NT2/D1 (cell line): ENCODE measurements around the gene SLC19A2.

Source experiments
- SUZ12 ChIP-seq: IDR thresholded peaks from 2 replicates; pipeline ENCODE4 v1.6.1; 2011; ENCODE audit not compliant: insufficient read length, insufficient read depth; ENCODE audit errors: extremely low read depth
- YY1 ChIP-seq: IDR thresholded peaks from 2 replicates; pipeline ENCODE4 v1.6.1; 2011; ENCODE audit not compliant: insufficient read length, insufficient read depth
- ZNF274 ChIP-seq: IDR thresholded peaks from 2 replicates; pipeline ENCODE4 v1.6.1; 2011; ENCODE audit warnings: mild to moderate bottlenecking, low read depth, low read length

DNA sequence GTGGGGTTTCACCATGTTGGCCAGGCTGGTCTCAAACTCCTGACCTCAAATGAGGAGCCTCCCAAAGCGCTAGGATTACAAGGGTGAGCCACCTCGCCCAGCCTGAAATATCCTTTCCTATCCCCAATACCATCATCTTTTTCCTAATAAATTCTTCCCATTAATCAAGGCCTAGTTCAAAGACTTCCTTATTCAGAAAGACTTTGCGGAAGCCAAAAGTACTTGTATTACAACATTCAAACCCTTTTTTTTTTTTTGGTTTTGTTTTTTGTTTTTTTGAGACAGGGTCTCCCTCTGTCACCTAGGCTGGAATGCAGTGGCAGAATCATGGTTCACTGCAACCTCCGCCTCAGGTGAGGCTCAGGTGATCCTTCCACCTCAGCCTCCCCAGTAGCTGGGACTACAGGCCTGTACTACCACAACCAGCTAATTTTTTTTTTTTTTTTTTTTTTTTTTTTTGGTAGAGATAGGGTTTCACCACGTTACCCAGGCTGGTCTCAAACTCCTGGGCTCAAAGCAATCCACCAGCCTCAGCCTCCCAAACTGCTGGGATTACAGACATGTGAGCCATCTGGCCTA is 7.6 kb downstream of the SLC19A2 start:
- TF ChIP-seq ZNF274 (no peak), SUZ12 (no peak), YY1 (no peak)
